Stimulated activated memory B cell treated with anti-CD40 and anti-IgM and Interleukin-4, amounts not matched to agents 10 μg/mL and 1 μg/mL and 100 μg/mL, for 72 hours (primary cell): ENCODE results near the gene CEP83.
"Not testable (repeated sequence)": the region's sequence is repeated elsewhere in the genome, so short reads cannot be mapped to it uniquely, and the experiment has no call there.

Experiments used
- ATAC-seq: fragments of 150-1000 bp; cut with Tn5 transposase; 2 replicates; pipeline ENCODE4 v1.10.0; 2021
- H3K27ac Mint-ChIP-seq: one replicate; pipeline ENCODE4 v1.8.0; 2022; ENCODE audit warnings: mild to moderate bottlenecking, mixed read lengths
- H3K27me3 Mint-ChIP-seq: one replicate; pipeline ENCODE4 v1.8.0; 2022; ENCODE audit warnings: mixed read lengths
- H3K36me3 Mint-ChIP-seq: one replicate; pipeline ENCODE4 v1.8.0; 2022; ENCODE audit warnings: mixed read lengths
- H3K4me1 Mint-ChIP-seq: one replicate; pipeline ENCODE4 v1.8.0; 2022; ENCODE audit warnings: mixed read lengths
- H3K4me3 Mint-ChIP-seq: one replicate; pipeline ENCODE4 v1.8.0; 2022; ENCODE audit warnings: mild to moderate bottlenecking, moderate library complexity, mixed read lengths
- H3K9me3 Mint-ChIP-seq: one replicate; pipeline ENCODE4 v1.8.0; 2022; ENCODE audit warnings: mixed read lengths

Gene CEP83

DNA sequence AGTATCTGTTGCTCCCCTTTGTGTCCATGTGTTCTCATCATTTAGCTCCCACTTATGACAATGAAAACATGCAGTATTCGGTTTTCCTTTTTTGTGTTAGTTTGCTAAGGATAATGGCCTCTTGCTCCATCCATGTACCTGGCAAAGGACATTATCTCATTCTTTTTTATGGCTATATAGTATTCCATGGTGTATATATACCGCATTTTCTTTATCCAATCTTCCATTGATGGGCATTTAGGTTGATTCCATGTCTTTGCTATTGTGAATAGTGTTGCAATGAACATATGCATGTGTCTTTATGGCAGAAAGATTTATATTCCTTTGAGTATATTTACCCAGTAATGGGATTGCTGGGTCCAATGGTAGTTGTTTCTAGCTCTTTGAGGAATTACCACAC, 143.1 kb downstream of the CEP83 start:
- H3K4me3 Mint-ChIP-seq, H3K27me3 Mint-ChIP-seq, ATAC-seq: not testable (repeated sequence)
- H3K9me3 Mint-ChIP-seq, result peaks cover 37% of the 10 kb centered on the region
- peak overlapping the region; percentile 81 for H3K27ac Mint-ChIP-seq
- H3K36me3 Mint-ChIP-seq, result peaks cover 74% of the 10 kb centered on the region
- H3K4me1 Mint-ChIP-seq, result peaks cover 26% of the 10 kb centered on the region

DNA sequence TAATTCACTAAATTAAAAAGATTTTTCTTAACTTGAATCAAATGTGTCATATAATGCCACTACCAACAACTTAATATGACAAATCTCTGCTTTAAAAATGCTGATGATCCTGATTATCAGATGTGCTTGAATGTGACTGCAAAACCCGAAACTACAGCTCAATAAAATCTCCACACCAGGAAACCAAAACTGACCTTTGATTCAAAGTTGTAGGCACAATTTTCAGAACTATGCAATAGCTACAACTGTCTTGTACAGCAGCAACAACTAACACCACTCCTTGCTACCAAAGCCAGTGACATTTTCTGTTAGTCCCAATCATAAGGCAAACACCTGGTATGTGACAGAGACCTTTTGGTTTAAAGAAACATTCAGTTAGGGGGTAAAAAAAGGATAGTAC, 147.3 kb downstream of the CEP83 start:
- no peak overlapping the region for H3K27ac Mint-ChIP-seq
- H3K27me3 Mint-ChIP-seq, result no peaks in the 10 kb centered on the region
- H3K9me3 Mint-ChIP-seq, result peaks cover 12% of the 10 kb centered on the region
- H3K4me3 Mint-ChIP-seq, result no peak overlapping the region
- peaks cover 24% of the 10 kb centered on the region for H3K4me1 Mint-ChIP-seq
- H3K36me3 Mint-ChIP-seq, result peaks cover 53% of the 10 kb centered on the region
- ATAC-seq, result no peak

DNA sequence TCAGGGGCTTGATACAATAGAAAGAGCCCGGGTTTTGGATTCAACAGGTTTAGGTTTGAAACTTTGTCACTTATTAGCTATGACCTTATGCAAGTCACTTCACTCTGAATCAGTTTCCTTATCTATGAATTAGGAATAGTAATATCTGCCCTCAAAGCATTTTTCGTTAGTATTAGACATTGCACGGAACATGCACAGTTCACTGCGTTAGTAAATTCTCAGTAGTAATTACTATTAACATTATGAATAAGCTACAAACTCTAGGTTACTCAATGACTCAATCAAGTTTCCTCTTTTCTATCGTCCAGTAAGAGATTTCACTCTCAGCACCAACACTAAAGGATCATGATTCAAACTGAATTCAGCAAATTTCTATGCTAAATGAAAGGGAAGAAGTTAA, 150.3 kb downstream of the CEP83 start:
- ATAC-seq, result peak; percentile 85
- Mint-ChIP-seq H3K4me3 (no peak overlapping the region), H3K9me3 (peaks cover 2% of the 10 kb centered on the region), H3K4me1 (peaks cover 41% of the 10 kb centered on the region), H3K36me3 (peaks cover 57% of the 10 kb centered on the region), H3K27ac (peak overlapping the region; percentile 87), H3K27me3 (no peaks in the 10 kb centered on the region)

DNA sequence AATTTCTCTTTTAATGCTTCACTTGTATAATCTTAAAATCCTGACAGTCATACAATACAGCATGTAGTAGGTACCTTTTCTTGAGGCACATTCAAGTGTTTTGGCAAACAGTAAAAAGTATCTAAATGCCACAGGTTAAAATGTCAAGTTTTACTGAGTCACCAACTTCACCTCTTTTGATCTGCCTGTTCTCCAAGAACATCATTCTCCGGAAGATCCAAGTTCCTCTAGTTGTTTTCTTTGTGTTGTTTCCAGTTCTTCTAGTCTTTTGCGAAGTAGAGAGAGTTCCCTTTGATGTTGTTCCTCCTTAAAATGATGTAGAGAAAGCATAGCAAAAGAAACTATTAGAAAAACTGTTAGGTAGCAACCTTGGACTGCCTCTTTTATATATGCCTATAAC, 151.1 kb downstream of the CEP83 start:
- Mint-ChIP-seq H3K27ac (peak overlapping the region; percentile 87), H3K4me1 (peaks cover 44% of the 10 kb centered on the region), H3K36me3 (peaks cover 52% of the 10 kb centered on the region), H3K9me3 (no peaks in the 10 kb centered on the region), H3K4me3 (peak overlapping the region; percentile 49), H3K27me3 (no peaks in the 10 kb centered on the region)
- no peak for ATAC-seq

DNA sequence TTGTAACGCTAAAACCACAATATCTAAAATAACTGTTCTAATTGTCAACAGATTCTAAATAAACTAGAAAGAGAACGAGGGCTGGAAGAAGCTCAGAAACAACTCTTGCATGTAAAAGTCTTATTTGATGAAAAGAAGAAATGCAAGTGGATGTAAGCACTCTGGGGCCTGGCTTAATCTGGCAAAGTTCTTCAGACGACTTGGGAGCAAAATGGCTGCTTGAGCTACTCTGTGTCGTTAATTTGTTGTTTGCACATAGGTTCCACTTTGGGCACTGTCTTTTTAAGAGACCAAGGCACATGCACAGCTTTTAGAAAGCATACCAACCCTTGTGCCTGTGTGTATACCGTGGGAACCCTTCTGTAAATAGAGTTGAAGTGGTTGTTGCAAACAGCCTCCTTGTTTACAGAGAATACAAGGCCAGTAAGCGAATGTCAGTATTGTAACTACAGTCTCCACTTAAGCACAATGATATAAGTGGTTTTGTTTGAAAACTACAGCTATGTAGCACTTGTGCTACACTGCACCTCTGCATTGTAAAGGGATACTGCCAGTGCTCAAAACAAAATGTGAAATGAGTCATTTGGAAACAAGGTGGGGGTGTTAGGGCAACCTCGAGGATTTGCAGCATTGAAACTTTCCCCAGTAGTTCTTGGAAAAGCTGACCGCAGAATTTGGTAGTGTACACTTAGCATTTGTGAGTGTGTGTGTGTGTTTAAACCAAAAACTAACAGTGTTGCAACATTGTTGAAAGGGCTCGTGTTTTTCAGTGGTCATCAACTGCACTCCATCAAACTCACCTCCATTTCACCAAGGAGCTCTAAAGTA, 154.3 kb downstream of the CEP83 start:
- Mint-ChIP-seq H3K4me1 (peaks cover 51% of the 10 kb centered on the region), H3K27me3 (no peaks in the 10 kb centered on the region), H3K9me3 (no peaks in the 10 kb centered on the region), H3K36me3 (peaks cover 49% of the 10 kb centered on the region), H3K27ac (peak overlapping the region; percentile 76), H3K4me3 (peak overlapping the region; percentile 53)
- peak; percentile 90 for ATAC-seq

DNA sequence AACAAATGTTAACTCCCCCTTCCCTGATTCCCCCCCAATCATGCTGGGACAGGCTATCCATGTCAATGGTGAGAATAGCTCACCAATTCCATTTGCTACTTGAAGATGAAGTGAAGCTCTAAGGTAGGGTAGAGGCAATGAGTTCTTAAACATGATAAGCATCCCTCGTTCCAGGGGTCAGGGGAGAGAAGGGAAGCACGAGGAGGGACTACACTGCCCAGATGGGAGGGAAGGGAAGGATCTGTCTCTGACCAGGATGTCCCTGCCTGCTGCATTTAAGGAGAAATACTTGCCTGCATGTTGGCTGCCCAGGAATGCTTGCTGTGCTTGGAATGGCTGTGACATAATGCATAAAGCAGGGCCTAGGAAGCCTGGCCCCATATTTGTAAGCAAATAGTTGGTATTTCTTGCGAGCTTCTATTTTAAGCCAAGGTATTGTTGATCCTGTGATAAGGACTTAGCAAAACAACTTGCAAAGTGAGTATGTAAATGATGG, 155.1 kb downstream of the CEP83 start:
- ATAC-seq, result no peak
- Mint-ChIP-seq H3K27ac (peak overlapping the region; percentile 76), H3K4me1 (peaks cover 52% of the 10 kb centered on the region), H3K9me3 (no peaks in the 10 kb centered on the region), H3K36me3 (peaks cover 52% of the 10 kb centered on the region), H3K27me3 (no peaks in the 10 kb centered on the region), H3K4me3 (no peak overlapping the region)

DNA sequence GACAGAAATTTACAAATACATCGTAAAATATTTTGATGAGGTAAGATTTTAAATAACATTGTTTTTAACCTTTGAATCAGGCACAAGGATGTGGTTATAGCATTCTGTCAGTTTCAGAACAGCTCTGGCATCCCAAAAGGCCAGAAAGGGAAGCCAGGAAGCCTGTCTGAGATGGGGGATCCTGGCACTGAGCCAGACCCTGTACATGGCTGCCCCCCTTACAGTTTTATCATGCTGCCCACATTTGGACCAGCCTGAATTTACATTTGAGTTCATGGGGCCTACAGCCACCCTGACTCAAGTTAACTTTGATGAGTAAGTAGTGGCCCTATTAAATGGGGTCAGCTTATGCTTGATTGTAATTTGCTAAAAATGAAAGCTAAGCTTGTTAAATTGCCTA, 155.7 kb downstream of the CEP83 start:
- peaks cover 47% of the 10 kb centered on the region for H3K4me1 Mint-ChIP-seq
- H3K27me3 Mint-ChIP-seq, result no peaks in the 10 kb centered on the region
- no peak for ATAC-seq
- H3K36me3 Mint-ChIP-seq, result peaks cover 55% of the 10 kb centered on the region
- H3K27ac Mint-ChIP-seq, result peak overlapping the region; percentile 76
- no peak overlapping the region for H3K4me3 Mint-ChIP-seq
- H3K9me3 Mint-ChIP-seq, result no peaks in the 10 kb centered on the region

DNA sequence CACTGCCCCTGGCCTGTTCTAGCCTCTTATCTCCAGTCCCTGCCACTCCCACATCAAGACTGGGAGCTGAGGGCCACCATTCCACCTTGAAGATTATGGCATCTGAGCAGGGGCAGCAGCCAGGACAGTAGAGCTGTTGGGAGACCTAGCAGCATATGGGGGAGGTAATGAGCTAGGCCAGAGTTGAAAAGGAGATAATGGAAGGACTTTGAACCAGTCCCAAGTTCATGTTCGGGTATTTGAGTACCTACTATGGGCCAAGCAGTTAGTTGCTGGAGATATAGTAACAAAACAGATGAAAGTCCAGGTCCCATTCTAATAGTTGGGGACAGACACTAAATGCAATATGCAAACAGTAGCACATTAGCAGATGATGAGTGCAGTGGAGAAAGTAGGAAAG, 159.8 kb downstream of the CEP83 start:
- Mint-ChIP-seq H3K4me1 (peaks cover 59% of the 10 kb centered on the region), H3K27me3 (no peaks in the 10 kb centered on the region), H3K36me3 (peaks cover 66% of the 10 kb centered on the region), H3K9me3 (peaks cover 6% of the 10 kb centered on the region), H3K27ac (peak overlapping the region; percentile 56), H3K4me3 (no peak overlapping the region)
- no peak for ATAC-seq

DNA sequence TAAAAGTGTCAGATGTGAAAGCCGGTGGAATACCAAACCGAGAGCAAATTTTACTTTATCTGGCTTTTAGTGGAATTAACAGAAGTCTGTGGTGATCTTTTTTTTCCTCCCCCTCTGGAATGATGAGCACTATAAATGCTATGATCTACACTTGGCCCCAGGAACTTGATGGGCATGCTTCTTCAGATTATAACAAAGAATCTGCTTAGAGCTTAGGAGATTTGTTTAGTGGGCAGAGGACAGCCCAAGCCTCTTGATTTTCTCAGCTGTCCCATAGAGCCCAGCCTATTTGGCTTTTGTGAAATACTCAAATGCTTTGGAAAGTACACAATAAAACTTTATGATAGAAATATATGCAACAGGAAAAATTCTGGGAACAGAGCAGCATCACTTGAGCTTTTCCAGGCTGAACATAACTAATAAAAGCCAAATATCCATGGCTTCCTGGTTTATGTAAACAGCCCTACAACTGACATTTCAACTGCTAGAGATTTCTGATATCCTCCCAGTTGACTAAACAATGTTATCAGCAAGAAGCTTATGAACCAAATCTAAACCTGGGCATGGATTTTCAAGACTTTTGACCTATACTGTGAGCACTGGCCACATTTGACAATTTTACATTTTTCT, 161.7 kb downstream of the CEP83 start:
- Mint-ChIP-seq H3K27ac (peak overlapping the region; percentile 71), H3K9me3 (peaks cover 6% of the 10 kb centered on the region), H3K4me1 (peaks cover 62% of the 10 kb centered on the region), H3K36me3 (peaks cover 76% of the 10 kb centered on the region), H3K4me3 (no peak overlapping the region), H3K27me3 (no peaks in the 10 kb centered on the region)
- ATAC-seq, result no peak

DNA sequence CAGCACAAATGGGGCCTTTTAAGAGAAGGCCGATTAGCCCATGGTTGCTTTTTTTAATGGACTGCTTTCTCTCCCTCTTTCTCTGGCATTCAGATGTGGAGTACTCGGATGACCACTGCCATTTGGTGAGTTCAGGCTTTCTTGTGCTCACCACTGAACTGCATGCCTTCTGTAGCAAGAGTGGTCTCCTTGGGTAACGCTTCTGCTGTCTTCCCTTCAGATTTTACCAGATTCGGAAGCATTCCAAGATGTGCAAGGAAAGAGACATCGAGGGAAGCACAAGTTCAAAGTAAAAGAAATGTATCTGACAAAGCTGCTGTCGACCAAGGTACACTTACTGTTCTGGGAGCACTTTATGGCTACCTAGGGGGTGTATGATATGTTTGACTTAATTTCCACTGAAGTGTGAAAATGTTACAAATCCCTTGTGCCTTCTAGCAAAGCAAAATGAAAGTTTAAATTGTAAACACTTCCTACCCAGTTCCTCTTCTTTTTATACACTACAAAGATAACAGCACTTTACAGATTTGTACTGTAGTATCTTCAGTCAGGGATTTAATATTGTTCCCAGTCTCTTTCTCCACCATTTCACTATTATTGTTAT, 162.5 kb downstream of the CEP83 start:
- peaks cover 59% of the 10 kb centered on the region for H3K4me1 Mint-ChIP-seq
- H3K27me3 Mint-ChIP-seq, result no peaks in the 10 kb centered on the region
- H3K4me3 Mint-ChIP-seq, result peak overlapping the region; percentile 44
- ATAC-seq, result peak; percentile 91
- H3K27ac Mint-ChIP-seq, result peak overlapping the region; percentile 71
- peaks cover 6% of the 10 kb centered on the region for H3K9me3 Mint-ChIP-seq
- H3K36me3 Mint-ChIP-seq, result peaks cover 75% of the 10 kb centered on the region

DNA sequence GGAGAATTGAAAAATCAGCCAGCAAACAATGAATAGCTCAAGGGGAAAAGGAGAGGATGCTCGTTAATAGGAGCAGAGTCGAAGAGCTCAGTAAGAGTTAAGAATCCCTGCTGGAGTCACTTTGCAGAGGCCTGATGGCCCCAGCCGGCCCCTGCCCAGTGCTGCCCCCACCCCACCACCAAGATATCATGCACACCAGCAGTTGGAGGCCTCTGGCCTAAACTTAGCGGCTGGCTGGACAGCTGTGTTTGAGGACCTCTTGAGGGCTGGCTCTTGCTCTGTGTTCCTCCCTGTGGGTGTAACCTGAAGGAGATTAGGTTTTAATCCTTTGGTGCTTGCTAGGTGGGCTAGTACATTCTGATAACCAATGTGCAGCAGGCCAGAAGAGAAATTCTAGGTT, 169.3 kb downstream of the CEP83 start:
- Mint-ChIP-seq H3K27me3 (no peaks in the 10 kb centered on the region), H3K27ac (peak overlapping the region; percentile 23), H3K36me3 (peaks cover 81% of the 10 kb centered on the region), H3K4me1 (peaks cover 29% of the 10 kb centered on the region), H3K4me3 (no peak overlapping the region), H3K9me3 (no peaks in the 10 kb centered on the region)
- no peak for ATAC-seq

DNA sequence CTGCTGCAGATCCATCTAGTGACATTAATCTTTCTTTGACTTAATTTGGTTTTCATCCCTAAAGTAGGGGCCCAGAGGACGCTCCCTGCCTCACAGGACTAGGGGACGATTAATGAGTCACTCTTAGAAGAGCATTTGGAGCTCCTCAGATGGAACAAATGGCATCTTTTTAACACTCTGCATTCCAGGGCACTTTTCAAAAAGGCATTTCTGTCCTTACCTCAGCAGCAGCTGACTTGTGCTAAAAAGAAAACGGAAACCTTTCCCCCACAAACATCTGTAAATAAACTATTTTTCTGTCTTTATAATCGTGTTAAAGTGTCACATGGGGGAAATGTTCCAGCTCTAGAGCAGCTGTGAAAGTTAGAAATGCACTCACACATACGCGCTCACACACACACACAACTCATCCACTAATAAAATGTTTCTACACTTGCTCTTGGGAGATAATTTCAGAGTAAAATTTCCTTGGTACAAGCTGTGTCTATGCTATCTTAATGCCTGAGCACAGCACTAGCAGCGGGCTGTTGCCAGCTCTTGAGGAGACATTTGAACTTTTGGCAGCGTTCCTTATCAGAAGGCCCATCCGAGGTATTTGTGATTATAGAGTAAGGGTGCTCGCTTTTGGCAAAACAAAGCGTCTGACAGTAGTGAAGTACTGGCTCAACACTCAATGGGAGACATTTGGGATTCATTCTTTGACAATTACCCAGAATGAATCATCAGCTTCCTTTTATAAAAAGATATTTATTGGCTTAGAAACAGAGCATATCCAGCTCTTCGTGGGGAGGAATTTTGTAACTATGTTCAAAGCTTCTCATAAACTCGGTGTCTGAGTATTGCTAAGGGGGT, 170.0 kb downstream of the CEP83 start:
- H3K36me3 Mint-ChIP-seq, result peaks cover 80% of the 10 kb centered on the region
- no peaks in the 10 kb centered on the region for H3K9me3 Mint-ChIP-seq
- no peak for ATAC-seq
- H3K4me3 Mint-ChIP-seq, result no peak overlapping the region
- peak overlapping the region; percentile 23 for H3K27ac Mint-ChIP-seq
- H3K27me3 Mint-ChIP-seq, result no peaks in the 10 kb centered on the region
- peaks cover 25% of the 10 kb centered on the region for H3K4me1 Mint-ChIP-seq

DNA sequence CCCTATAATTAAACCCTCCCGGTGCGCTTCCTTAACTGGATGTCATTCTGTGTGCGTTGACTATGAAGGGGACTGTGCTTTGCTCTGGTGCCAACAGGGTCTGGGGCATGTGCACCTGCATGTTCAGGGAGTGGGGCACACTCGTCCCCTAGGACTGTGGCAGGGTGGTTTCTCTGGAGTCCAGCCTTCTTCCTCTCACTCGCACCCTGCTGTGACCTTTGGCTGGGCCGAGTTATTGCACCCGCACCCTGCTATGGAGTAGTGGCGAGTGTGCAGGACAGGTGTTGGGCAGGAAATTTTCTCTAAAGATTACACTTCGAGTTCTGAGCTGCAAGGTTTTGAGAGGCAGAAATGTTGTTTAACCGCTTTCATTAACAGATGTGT, 172.4 kb downstream of the CEP83 start:
- Mint-ChIP-seq H3K4me1 (peaks cover 32% of the 10 kb centered on the region), H3K27me3 (no peaks in the 10 kb centered on the region), H3K27ac (peak overlapping the region; percentile 78), H3K9me3 (no peaks in the 10 kb centered on the region), H3K4me3 (no peak overlapping the region), H3K36me3 (peaks cover 82% of the 10 kb centered on the region)
- no peak for ATAC-seq

DNA sequence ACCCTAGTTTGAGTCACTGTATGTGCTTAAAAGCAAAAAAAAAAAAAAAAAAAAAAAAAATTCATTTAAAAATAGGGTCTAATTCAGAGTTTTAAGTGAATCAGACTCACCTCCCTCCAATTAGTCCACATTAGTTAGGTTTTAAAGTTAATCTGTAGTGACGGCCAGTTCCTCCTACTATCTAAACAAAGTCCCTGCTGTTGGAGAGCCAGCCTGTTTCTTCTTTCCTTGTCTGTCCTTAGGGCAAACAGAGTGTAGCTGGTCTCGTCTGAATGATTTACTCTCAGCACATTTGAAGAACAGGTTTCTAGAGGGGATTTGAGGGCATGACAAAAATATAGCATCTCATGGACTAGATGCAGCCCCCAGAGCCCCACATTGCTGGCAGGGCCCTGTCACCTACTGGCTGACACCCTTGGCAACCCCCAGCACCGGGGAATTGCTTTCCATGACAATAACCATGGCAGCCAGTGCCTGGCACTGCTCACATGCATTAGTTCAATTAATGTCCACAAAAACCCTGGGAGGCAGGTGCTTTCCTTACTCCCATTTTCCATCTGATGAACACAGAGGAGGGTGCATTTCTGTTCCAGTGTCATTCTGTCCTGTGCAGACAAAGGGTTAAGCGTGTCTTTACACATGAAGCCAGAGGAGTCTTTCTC, 173.0 kb downstream of the CEP83 start:
- Mint-ChIP-seq H3K4me3 (no peak overlapping the region), H3K36me3 (peaks cover 83% of the 10 kb centered on the region), H3K4me1 (peaks cover 37% of the 10 kb centered on the region), H3K27ac (peak overlapping the region; percentile 78), H3K27me3 (no peaks in the 10 kb centered on the region), H3K9me3 (no peaks in the 10 kb centered on the region)
- no peak for ATAC-seq
